ENCODE data around the gene PSD.

PSD gene

DNA sequence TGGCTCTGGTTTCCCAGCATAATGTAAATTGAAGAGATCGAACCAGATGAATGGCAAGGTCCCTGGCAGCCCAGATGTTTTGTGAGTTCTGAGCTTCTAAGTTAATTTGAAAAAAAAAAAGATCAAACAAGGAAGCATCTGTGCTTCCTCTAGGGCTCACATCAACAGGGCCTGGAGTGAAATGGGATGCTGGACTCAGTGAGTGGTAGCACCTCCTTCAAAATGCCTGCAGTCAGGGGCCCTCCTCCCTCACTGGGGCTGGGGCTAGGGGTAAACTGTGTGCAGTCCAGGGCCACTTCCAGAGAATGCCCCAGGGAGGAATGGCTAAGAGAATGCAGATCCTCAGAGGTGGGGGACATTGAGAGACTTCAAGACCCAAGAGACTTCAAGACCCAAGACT, 19.8 kb upstream of the PSD start:
- no peak for DNase-seq

DNA sequence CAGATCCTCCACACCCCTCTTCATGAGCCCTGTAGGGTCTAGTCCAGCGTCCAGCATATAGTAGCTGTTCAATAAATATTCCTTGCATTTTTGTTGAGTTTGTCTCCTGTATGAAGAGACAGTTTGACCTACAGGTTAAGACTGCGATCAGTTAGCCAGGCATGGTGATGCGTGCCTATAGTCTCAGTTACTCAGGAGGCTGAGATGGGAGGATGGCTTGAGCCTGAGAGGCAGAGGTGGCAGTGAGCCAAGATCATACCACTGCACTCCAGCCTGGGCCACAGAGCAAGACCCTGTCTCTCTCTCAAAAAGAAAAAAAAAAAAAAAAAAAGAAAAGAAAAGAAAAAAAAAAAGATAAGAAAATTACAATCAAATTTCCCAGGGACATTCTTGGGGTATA, 18.9 kb upstream of the PSD start:
- no peak for DNase-seq

DNA sequence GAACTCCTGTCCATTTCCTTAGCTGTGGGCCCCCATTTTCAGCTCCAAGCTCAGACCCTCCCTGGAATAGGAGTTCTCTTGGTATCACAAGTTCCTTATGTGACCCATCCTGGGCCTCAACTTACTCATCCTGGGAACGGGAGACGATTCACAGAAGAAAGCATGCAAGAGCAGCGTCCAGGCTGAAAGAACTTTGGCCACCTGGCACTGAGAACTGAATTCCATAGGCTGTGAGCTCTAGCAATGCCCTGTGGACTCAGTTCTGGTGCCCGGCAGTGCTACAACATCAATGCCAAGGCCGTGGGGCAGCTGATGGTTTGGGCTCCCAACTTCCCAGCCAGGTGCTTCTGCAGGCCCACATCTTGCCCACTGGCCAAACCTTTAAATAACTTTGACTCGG, 17.7 kb upstream of the PSD start:
- DNase-seq: no peak

DNA sequence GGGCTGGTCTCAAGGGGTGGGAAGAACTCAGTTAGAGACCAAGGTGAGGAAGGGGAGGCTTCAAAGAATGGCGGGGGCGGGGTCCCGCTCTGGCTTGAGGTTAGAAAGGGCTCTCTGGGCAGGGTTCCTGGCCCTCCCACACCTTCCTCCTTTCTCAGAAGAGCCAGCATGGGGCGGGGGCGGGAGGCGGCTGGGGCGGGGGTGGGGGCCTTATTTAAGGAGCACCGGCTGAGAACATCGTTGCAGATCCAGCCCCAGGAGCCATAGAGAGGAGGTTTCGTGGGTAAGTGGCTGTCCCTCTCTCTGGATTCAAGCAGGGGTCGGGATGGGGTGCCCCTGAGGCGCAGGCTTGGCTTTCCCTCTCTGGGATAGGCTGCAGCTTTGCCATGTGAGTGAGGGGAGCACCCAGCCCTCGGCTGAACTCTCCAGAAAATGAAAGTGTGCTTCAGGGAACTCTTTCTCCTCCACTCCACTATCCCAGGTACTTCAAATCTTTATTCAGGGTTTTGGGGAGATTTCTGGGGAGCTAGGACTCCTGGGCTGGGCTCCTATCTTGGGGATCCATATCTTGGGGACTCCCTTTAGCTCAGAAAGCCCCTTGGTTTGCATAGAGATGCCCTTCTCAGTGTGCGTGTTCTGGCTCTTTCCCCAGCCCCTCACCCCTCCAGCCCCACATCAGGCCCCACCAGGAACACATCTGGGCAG, 17.1 kb upstream of the PSD start:
- no peak for DNase-seq

DNA sequence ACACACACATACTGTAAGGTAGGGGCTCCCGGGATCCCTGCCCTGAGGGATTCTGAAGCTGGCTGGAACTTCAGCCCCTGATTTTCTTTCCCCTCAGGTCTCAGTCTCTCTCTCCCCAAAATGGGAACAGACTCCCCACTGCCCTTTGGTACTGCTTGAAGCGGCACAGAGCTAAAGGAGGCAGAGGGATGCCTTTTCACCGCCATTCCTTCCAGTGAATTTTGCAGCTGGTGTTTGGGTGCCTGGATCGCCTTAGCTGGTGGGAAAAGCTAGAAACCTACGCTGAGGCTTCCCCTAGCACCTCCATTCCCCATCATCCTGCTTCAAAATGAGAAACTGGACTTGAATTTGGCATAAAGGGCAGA, 16.5 kb upstream of the PSD start:
- DNase-seq: no peak

DNA sequence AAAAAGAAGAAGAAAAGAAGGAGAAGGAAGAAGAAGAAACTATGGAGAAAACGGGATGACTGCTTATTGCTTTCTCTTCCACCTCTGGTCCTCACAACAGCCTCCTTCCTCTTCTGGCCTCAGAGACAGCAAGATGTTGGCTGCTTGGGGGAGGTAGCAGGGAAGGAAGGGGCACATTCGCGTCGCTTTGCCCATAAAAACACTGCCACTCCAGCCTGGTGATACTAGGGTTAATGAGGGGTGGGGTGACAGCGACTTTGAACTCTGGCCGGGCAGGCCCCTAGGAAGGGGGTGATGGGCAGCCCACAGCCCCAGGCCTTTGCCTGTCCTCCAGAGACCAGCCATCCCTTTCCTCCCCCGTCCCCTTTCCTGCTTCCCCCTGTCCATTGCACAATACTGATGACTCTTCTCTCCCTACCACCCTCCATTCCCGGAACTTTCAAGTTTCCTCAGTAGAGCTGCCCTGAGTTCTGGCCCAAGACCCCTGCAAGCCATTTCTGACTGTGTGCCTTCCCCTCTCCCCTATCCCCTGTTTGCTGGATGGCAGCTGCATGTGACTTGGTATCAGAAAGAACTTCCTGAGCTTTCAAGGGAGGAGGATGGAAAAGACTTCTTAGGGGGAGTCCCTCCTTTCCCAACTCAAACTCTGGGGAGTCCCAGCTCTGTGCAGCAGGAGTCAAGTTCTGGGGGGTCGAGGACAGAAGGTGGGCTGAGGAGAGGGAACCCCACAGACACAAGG, 16.0 kb upstream of the PSD start:
- DNase-seq: peak; percentile 25

DNA sequence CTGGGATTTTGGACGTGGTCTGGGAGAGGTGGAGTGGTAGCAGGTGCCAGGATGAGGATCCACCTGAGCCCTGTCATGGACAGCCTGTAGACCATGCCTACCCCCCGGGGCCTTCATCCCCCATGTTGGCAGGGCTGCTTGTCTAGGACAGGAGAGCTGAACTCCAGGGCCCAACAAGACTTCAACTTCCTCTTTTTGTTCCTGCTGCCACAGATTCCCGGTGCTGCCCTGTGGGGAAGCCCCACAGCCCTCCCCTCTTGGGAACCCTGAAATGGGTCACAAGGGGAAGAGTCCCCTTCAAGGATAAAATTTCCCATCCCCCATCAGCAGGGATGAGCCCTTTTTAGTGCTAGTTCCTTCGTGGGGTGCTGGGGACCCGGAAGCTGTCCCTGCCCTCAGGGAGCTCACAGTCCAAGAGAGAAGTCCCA, 15.0 kb upstream of the PSD start:
- DNase-seq: no peak

DNA sequence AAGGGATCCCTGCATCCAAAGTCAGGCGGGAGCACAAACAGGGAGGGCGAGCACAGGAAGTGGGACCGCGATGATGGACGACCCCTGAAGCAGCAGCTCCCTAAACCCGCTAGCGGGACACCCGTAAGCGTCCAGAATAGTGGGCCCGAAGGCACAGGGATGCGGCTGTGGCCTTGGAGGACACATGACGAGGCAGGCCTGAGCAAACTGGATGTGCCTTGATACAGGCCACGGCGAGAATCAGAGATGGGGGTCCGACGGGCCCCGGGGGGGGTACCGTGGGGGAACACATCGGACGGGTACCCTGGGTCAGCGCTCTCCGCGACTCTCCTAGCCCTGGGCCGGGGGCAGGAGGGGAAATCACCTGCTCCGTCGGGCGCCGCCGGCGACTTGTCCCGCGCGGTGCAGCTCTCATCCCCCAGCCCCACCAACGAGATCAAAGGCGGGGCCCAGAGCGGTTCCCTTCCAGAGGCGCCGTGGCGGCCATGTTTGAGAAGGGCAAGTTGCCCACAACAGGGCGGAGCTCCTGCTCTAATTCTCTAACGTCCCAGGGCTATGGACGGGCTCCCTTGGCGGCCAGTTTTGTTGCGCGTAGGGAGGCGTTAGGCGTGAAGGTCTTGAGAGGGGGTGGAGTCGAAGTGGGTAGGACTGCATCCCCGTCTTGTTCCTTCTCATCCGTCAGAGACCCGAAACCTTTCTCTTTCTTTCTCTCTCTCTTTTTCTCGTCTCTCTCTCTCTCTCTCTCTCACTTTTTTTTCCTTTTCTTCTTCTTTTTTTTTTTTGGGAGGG, 13.8 kb upstream of the PSD start, which contains the start of gene CUEDC2:
CUEDC2 (minus strand) TSS at position 413 of the 789 bp plus-strand sequence. CDS start 7,386 bp downstream, outside the sequence.
- peak; percentile 97 for DNase-seq

DNA sequence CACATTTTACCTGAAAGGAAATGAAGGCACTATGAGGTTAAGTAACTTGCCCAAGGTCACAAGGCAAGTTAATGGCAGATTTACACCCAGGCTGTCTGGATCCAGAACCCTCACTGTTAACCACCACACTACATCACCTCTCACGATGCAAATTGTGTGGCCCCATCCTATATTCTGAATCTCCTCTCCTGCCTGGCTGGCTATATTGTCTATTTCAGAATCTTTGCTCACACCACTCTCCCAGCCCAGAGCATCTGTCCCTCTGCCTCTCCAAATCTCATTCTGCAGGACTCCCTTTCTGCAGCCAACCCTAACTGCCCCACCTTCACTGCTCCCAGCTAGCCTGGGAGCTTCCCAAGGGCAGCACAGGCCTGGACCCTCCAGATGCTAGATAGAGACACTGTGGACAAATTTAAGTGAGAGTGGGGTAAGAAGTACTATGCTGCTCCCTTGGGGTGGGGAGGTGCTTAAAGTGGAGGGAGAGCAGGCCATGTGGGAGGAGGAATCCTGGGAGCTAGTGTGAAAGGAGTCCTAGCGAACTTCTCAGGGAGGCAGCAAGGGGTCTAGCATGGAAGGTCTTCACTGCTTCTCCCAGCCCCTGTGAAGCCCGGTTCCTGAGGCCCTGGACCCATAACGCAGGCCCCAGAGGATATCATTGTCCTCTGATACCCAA, 13.0 kb upstream of the PSD start:
- peak; percentile 28 for DNase-seq

DNA sequence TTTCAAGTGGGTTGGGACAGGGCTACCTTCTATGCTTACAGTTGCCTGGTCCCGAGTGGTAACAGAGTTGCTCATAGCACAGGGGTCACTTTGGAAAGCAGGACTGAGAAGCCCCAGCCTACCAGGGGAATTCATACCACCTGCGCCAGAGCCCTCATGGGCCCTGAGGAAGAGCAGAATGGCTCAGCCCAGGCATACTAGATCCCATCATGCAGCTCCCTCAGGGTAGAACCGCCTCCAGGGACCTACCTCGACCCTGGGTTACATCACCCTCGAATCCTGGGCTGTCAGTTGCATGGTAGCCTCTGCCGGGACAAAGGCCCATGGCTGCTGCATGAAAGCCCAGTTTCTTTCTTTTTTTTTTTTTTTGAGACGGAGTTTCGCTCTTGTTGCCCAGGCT, 10.9 kb upstream of the PSD start:
- DNase-seq: no peak

DNA sequence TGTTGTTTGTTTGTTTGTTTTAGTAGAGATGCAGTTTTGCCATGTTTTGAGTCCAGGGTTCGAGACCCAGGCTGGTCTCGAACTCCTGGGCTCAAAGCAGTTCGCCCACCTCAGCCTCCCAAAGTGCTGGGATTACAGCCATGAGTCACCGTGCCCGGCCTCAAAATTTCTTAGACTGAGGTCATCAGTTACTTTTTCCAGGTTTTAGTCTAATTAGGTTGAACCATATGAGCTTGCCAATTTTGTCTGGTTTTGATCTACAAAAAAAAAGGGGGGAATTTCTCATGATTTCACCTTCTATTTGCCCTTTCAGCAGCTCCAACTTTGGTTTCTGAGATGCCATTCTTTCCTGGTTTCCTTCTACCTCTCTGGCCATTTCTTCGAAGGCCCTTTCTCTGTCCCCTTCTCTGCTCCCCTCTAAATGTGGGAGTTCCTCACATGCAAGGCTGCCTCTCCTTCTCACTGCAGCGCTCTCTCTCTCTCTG, 8.3 kb upstream of the PSD start:
- no peak for DNase-seq

DNA sequence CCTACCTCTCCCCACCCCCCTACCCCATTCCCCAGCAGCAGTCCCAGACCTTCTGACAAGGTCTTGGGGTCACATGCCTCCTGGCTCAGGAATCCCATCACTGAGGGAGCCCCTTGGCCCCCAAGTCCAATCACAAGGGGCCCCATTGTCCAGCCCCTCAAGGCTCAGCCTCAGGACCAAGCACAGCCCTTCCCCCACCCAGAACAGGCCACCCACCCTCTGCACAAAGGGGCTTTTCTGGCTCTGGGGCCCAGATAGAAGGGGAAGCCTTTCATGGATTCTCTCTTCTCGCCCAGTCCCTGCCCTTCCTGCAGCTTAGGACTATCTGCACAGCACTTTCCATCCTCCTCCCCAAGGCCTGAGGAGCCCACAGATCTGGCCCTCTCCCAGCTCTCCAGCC, 6.9 kb upstream of the PSD start:
- no peak for DNase-seq

DNA sequence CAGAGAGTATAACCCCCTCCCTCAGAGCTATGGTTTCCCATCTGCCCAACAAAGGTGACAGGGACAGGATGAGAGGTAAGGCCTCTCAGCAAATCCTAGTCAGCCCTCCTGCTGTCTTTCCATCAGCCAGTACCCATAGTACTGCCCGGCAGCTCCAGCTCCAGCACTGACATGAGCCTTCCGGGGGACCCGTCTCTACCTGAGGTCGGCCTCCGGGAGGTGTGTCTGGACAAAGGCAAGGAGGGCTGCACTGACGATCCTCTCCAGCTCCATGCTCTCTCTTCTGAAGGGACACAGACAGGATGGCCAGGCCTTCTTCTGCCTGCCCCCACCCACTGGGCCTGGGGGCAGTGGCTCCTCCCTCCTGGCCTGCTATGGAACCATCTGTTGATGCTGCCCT, 6.3 kb upstream of the PSD start:
- no peak for DNase-seq

DNA sequence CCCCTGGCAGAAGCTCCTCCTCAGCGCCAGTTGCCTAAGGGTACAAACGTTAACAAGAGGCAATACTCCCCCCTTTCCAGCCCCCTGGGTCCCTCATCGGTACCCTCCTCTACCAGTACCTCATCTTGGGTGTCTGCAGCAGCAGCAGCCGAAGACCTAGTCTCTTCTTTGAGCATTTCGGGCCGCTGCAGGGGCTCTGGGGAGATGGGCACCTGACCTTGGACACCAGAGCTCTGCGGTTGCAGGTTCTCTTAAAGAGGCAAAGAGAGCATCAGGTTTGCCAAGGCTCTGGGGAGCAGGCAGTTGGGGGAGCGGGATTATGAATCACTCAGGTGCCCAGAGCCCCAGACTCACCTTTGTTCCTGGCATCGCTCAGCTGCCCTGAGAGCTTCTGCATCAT, 5.6 kb upstream of the PSD start:
- no peak for DNase-seq

DNA sequence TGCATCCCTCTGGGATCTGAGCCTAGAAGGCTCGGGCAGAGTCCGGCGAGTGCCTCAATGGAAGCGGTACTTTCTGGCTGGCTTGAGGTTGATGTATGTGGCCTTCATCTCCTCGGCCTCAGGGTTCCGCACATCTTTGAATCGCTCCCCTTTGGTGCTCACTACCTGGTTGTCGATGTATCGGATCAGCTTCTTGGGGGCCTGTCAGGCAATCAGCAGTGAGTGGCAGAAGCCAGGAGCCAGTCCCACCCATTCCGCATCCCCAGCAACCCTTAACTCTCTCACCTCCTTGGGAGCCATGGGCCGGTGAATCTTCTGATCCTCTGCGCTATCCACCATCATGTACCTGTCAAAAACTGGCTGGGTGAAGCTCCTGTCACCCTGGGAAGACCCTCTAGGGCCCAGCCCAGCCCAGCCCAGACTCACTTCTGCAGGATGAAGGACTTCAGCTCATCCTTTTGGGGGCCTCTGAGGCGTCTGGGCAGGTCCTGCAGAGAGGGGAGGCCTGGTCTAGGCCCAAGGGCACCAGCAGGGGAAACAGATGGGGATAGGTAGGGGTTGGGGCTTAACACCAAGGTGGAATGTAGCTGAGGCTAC, 4.9 kb upstream of the PSD start:
- no peak for DNase-seq

DNA sequence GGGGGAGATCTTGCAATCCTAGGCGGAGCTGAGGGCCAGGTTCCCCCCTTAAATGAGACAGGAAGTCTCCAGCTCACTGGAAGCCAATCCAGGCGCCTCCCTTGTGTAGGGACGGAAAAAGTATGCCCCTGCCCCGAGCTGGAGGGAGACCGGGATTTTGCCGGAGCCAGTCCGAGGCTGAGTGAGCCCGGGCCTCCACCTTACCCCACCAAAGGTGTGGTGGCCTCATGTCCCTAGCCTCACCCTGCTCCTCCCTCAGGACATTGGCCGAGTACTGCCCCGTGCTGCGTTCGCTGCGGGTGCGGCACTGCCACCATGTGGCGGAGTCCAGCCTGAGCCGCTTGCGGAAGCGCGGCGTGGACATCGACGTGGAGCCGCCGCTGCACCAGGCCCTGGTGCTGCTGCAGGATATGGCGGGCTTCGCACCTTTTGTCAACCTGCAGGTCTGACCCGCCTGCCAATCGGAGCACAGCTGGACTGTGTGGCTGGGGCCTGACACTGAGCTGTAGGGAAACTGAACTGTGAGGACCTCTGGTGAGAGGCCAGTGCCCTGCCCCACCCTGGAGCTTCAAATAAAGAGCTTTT, 4.1 kb upstream of the PSD start:
- peak; percentile 39 for DNase-seq

DNA sequence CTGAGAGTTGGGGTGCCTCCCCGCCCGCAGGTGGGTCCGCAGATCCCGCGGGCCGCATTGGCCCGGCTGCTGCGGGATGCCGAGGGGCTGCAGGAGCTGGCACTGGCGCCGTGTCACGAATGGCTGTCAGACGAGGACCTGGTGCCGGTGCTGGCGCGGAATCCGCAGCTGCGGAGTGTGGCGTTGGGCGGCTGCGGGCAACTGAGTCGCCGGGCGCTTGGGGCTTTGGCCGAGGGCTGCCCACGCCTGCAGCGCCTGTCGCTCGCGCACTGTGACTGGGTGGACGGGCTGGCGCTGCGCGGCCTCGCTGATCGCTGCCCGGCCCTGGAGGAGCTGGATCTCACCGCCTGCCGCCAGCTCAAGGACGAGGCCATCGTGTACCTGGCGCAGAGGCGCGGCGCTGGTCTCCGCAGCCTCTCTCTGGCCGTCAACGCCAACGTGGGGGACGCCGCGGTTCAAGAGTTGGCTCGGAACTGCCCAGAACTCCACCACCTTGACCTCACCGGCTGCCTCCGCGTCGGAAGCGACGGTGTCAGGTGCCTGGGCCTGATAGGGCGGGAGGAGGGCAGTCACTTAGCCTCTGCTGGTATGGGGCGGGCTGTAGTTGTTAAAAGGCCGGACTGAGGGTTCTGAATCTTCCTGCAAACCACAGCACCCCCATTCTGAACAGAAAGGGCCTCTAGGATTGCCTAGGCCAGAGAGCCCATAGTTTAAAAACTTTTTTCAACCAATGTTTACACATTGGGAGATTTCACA, 3.4 kb upstream of the PSD start:
- DNase-seq: no peak

DNA sequence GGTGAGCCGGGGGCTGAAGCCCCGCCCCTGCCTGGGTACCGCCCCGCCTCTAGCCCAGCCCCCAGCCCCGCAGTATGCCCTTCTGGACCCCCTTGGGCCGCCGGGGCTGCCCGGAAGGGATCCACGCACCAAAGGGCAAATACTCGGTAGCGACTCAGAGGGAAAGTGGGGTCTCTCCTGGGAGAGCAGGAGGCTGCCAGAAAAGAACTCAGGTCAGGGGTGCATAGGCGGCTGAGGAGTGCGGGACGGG, 2.8 kb upstream of the PSD start:
- DNase-seq: no peak

DNA sequence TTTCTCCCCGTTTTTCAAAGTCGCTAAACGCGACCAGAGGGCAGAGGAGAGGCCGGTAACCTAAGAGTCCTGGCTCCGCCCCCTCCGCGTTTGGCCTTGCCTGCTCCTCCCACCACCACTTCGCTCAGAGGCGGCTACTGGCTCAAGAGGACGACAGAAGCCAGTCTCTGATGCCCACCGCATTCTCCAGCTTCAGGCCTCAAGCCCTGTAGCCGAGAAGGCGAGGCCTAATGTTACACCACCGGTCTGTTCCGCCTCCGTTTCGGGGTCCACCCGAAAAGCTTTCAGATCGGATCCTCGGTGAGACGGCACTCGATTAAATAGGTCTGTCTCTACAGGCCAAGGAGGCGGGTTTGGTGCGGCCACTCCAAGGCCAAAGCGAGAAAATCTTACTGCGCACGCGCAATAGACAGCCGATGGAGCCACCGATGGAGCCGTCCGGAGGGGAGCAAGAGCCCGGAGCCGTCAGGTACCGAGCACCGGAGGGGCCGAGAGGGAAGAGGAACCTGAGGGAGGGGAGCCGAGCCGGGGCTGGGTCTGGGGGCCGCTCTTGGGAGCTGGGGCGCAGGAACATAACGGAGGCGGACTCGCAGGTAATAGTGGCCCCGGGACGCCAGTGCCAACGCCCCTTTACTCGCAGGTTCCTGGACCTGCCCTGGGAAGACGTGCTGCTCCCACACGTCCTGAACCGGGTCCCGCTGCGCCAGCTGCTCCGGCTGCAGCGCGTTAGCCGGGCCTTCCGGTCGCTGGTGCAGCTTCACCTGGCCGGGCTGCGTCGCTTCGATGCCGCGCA, 2.3 kb upstream of the PSD start, which contains the start of gene FBXL15:
FBXL15 (plus strand) TSS at position 123 of the 793 bp plus-strand sequence; CDS start at position 417, 294 bp downstream.
- DNase-seq: peak; percentile 93

DNA sequence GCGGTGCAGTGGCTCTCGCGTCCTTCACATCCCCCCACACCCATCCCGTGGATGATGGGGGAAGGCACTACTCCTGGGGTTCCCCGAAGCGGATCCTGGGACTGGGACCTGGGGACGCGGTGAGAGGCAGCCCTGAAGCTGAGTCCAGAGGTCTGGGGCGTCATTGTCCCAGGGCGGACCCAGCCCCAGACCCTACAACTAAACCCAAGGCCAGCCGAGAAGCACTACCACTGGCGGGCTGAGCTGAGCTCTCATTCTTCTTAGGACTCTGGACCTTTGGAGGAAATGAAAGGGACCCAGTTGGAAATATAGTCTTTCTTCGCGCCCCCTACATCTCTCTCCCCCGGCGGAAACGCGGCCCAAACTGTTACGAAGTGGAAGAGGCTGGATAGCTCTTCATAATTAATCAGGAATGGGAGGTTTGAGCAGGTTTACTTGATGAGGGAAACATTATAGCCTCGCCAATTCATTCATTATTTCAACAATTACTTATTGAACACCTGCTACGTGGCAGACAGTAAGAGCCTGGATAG, 1.7 kb upstream of the PSD start:
- DNase-seq: no peak

Data from kidney glomerular epithelial cell (primary cell).